NT2/D1 (cell line): ENCODE data around the gene CLP1.

Experiments used
- DNase-seq: peaks from one replicate; pipeline ENCODE4 v3.0.0-alpha.2; 2011; ENCODE audit warnings: low read depth, low spot score
- H3K27me3 ChIP-seq: 2 replicates; pipeline ENCODE4 v1.6.0; 2011; ENCODE audit warnings: mild to moderate bottlenecking; ENCODE audit not compliant: insufficient read length, insufficient read depth
- H3K36me3 ChIP-seq: 2 replicates; pipeline ENCODE4 v1.6.1; 2011; ENCODE audit warnings: mild to moderate bottlenecking, low read length, mixed read lengths; ENCODE audit not compliant: insufficient read depth, insufficient read length
- H3K4me1 ChIP-seq: 2 replicates; pipeline ENCODE4 v1.5.1; 2011; ENCODE audit not compliant: insufficient read depth, insufficient read length
- H3K4me3 ChIP-seq: 2 replicates; pipeline ENCODE4 v1.5.1; 2011; ENCODE audit warnings: low read depth; ENCODE audit not compliant: insufficient read length
- H3K9ac ChIP-seq: 2 replicates; pipeline ENCODE4 v1.6.0; 2011; ENCODE audit warnings: low read depth; ENCODE audit not compliant: insufficient read length
- H3K9me3 ChIP-seq: 2 replicates; pipeline ENCODE4 v1.5.1; 2011; ENCODE audit warnings: mild to moderate bottlenecking, low read length; ENCODE audit not compliant: insufficient read depth
- SUZ12 ChIP-seq: IDR thresholded peaks from 2 replicates; pipeline ENCODE4 v1.6.1; 2011; ENCODE audit not compliant: insufficient read length, insufficient read depth; ENCODE audit errors: extremely low read depth
- YY1 ChIP-seq: IDR thresholded peaks from 2 replicates; pipeline ENCODE4 v1.6.1; 2011; ENCODE audit not compliant: insufficient read length, insufficient read depth
- ZNF274 ChIP-seq: IDR thresholded peaks from 2 replicates; pipeline ENCODE4 v1.6.1; 2011; ENCODE audit warnings: mild to moderate bottlenecking, low read depth, low read length

CLP1 gene

DNA sequence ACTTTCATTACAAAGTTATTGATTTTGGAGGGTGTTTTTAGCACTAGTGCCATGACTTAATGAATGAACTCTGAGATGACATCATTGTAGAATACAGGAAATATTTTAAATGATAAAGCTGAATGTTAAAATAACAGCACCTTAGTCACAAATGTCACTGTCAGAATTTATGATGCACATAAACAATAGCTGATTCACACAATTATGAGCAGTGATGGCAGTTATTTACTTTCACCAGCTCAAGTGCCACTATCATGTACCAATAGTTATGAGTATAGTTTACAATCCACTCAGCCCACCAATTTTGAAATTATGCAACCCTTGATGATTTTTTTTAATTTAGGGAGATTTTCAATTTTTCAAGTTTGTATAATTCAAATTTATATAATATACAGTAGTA, 37.1 kb upstream of the CLP1 start:
- no peaks in the 10 kb centered on the region for H3K36me3 ChIP-seq
- DNase-seq: no peak
- no peak for TF ChIP-seq ZNF274
- TF ChIP-seq YY1: no peak
- TF ChIP-seq SUZ12: no peak
- H3K4me3 ChIP-seq: no peak overlapping the region
- no peaks in the 10 kb centered on the region for H3K4me1 ChIP-seq
- peaks cover 20% of the 10 kb centered on the region for H3K9me3 ChIP-seq
- no peak overlapping the region for H3K9ac ChIP-seq
- no peaks in the 10 kb centered on the region for H3K27me3 ChIP-seq

DNA sequence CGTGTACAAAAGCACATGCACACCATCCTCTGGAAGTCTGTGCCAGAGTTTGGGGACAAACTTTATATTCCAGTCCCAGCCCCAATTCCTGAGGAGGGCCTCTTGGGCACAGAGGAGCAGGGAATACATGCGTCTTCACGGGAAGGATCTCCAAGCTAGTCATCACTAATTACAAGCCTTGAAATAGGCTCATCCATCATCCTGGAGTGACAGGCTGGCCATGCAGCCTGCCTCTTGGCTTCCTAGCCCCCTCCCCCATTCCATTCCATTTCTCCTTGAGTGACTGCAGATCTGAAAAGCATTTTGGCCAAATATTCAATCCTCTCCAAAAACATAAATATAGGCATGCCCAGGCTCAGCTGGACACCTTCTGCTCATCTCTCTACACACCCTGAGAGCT, 35.3 kb upstream of the CLP1 start:
- Histone ChIP-seq H3K9ac (no peak overlapping the region), H3K4me1 (no peaks in the 10 kb centered on the region), H3K36me3 (no peaks in the 10 kb centered on the region), H3K4me3 (no peak overlapping the region), H3K9me3 (peaks cover 20% of the 10 kb centered on the region), H3K27me3 (no peaks in the 10 kb centered on the region)
- no peak for DNase-seq
- no peak for TF ChIP-seq YY1

DNA sequence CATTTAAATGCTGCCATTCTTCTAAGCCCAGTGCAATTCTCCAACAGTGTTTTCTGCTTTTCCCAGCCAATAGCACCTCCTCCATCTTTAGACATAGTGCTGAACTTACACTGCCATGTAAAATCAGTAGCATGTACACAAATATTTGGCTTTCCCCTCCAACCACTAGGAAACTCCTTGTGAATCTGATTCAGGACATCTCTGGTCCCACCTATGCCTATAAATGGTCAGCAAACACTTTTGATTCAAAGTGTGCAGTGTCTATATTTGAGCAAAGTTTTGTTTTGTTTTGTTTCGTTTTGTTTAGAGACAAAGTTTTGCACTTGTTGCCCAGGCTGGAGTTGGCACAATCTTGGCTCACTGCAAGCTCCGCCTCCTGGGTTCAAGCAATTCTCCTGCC, 32.7 kb upstream of the CLP1 start:
- Histone ChIP-seq H3K9me3 (peaks cover 9% of the 10 kb centered on the region), H3K36me3 (no peaks in the 10 kb centered on the region), H3K9ac (no peak overlapping the region), H3K27me3 (no peaks in the 10 kb centered on the region), H3K4me1 (no peaks in the 10 kb centered on the region), H3K4me3 (no peak overlapping the region)
- no peak for DNase-seq
- TF ChIP-seq YY1 (no peak), SUZ12 (no peak)

DNA sequence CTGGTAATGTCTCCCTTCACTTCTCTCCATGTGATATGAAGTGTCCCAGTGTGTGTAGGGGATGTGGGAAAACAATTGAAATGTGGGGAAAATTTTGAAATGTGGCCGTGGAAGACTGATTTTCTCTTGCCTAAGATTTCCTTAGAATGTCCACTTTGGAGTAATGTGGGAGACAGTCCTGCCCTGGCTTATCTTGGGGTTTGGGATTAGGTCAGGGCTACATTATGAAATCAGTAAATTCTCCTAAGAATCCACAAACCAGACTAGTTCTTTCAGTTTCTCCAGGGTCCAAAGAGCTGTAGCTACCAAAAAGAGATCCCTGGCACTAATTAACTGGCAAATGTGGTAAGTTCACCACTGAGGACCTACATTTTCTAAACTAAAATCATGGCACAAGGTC, 30.7 kb upstream of the CLP1 start:
- Histone ChIP-seq H3K36me3 (no peaks in the 10 kb centered on the region), H3K4me1 (no peaks in the 10 kb centered on the region), H3K9ac (no peak overlapping the region), H3K27me3 (no peaks in the 10 kb centered on the region), H3K4me3 (no peak overlapping the region), H3K9me3 (no peaks in the 10 kb centered on the region)
- no peak for DNase-seq
- no peak for TF ChIP-seq YY1
- TF ChIP-seq SUZ12: no peak
- TF ChIP-seq ZNF274: no peak

- Histone ChIP-seq H3K36me3 (no peaks in the 10 kb centered on the region), H3K4me3 (no peak overlapping the region), H3K9me3 (no peaks in the 10 kb centered on the region), H3K9ac (no peak overlapping the region), H3K4me1 (peaks cover 4% of the 10 kb centered on the region), H3K27me3 (no peaks in the 10 kb centered on the region)
- TF ChIP-seq SUZ12: no peak
- no peak for TF ChIP-seq ZNF274
- TF ChIP-seq YY1: no peak
- DNase-seq: no peak
Measured at GRCh38 chr11:57630171-57630570, 27.4 kb upstream of the CLP1 start.

- Histone ChIP-seq H3K9ac (no peak overlapping the region), H3K4me3 (no peak overlapping the region), H3K4me1 (peaks cover 8% of the 10 kb centered on the region), H3K9me3 (no peaks in the 10 kb centered on the region), H3K36me3 (no peaks in the 10 kb centered on the region), H3K27me3 (no peaks in the 10 kb centered on the region)
- TF ChIP-seq SUZ12: no peak
- TF ChIP-seq ZNF274: no peak
- no peak for TF ChIP-seq YY1
- DNase-seq: no peak
Measured at GRCh38 chr11:57632116-57632515, 25.4 kb upstream of the CLP1 start.

DNA sequence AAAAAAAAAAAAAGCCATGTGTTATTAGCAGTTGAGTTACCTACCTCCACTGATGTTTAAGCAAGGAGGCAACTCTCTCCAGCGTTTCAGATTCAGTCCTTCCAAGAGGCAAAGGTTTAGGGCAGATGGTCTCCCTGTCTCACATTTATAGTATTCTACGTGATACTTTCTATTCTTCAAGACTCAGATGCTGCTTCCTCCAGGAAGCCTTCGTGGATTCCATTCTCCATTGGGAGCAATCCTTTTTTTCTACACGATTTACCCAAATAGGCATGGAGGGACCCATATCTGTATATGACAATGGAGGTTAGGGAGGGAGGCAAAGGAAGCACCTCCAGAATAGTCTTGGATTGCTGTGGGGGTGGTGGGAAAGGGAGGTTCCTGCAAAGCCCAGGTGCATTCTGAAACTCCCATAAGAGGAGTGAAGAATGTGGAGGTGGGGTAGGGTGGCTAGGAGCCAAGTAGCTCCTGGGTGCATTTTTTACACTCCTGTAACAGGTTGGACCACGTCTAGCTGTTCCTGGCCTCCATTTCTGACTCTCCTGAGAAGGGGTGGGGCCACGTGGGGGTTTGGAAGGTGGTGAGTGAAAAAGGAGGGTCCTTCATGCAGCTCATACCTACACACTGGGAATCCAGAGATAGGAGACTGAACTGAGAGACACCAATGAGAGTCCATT, 24.0 kb upstream of the CLP1 start:
- no peak overlapping the region for H3K9ac ChIP-seq
- peaks cover 8% of the 10 kb centered on the region for H3K4me1 ChIP-seq
- no peaks in the 10 kb centered on the region for H3K36me3 ChIP-seq
- H3K4me3 ChIP-seq: no peak overlapping the region
- no peaks in the 10 kb centered on the region for H3K9me3 ChIP-seq
- no peak for TF ChIP-seq YY1
- TF ChIP-seq SUZ12: no peak
- TF ChIP-seq ZNF274: no peak
- no peaks in the 10 kb centered on the region for H3K27me3 ChIP-seq
- DNase-seq: no peak
